Liver (tissue), 9 donors: ENCODE data around the gene MALT1. TPM values are rescaled to one million over a fixed set of nuclear protein-coding genes. Genes with fewer than 3 reads are reported as not detected.

Experiments used
- DNase-seq: peaks from one replicate; pipeline ENCODE4 v3.0.0-alpha.2; 2017; ENCODE audit warnings: low spot score
- H3K27ac ChIP-seq, 2 donors: one replicate each; pipeline ENCODE4 v1.7.0; 2013; ENCODE audit warnings: inconsistent platforms in 2 of 2, low read length in 2 of 2, control low read depth in 1 of 2, low read depth in 1 of 2, mild to moderate bottlenecking in 1 of 2
- H3K27me3 ChIP-seq, 4 donors: one replicate each; pipeline versions ENCODE4 v1.6.1 to v1.7.0; 2013; ENCODE audit warnings: low read length in 3 of 4, inconsistent platforms in 1 of 4, mild to moderate bottlenecking in 1 of 4, moderate library complexity in 1 of 4; ENCODE audit not compliant: control insufficient read depth in 4 of 4, insufficient read depth in 4 of 4
- H3K36me3 ChIP-seq, 4 donors: one replicate each; pipeline versions ENCODE4 v1.6.1 to v1.7.0; 2013; ENCODE audit warnings: low read length in 3 of 4, mild to moderate bottlenecking in 3 of 4, low read depth in 1 of 4, moderate library complexity in 1 of 4; ENCODE audit not compliant: control insufficient read depth in 4 of 4, insufficient read depth in 3 of 4
- H3K4me1 ChIP-seq, 4 donors: one replicate each; pipeline versions ENCODE4 v1.6.1 to v1.7.0; 2013; ENCODE audit warnings: low read length in 3 of 4, mild to moderate bottlenecking in 3 of 4, moderate library complexity in 1 of 4; ENCODE audit not compliant: control insufficient read depth in 4 of 4, insufficient read depth in 4 of 4
- H3K4me3 ChIP-seq, 3 donors: one replicate each; pipeline versions ENCODE4 v1.6.1 to v1.7.0; 2013; ENCODE audit warnings: low read length in 3 of 3, control low read depth in 1 of 3, low read depth in 1 of 3, mild to moderate bottlenecking in 1 of 3
- H3K9ac ChIP-seq, 2 donors: one replicate each; pipeline ENCODE4 v1.7.0; 2013; ENCODE audit warnings: low read length in 2 of 2, mild to moderate bottlenecking in 2 of 2, moderate library complexity in 2 of 2, control low read depth in 1 of 2, low read depth in 1 of 2
- H3K9me3 ChIP-seq, 4 donors: one replicate each; pipeline versions ENCODE4 v1.6.1 to v1.7.0; 2013; ENCODE audit warnings: low read length in 3 of 4; ENCODE audit not compliant: control insufficient read depth in 4 of 4
- ATF3 ChIP-seq: IDR thresholded peaks from 2 replicates; pipeline ENCODE4 v1.6.1; 2016; ENCODE audit warnings: antibody characterized with exemption
- CTCF ChIP-seq: fragments of 150-350 bp; IDR thresholded peaks from 2 replicates; pipeline ENCODE4 v1.5.1; 2017; ENCODE audit warnings: improper control_type of control experiment, low read depth, low read length; ENCODE audit not compliant: missing input control
- HNF4A ChIP-seq, 2 donors: conservative IDR thresholded peaks; 2 replicates each; pipeline ENCODE4 v1.6.1; 2016; ENCODE audit warnings: antibody characterized with exemption in 2 of 2, mild to moderate bottlenecking in 2 of 2
- HNF4G ChIP-seq: IDR thresholded peaks from 2 replicates; pipeline ENCODE4 v1.6.1; 2016; ENCODE audit warnings: antibody characterized with exemption
- JUND ChIP-seq, 2 donors: IDR thresholded peaks; 2 replicates each; pipeline ENCODE4 v1.6.1; 2016; ENCODE audit warnings: antibody characterized with exemption in 2 of 2
- REST ChIP-seq: IDR thresholded peaks from 2 replicates; pipeline ENCODE4 v1.6.1; 2016; ENCODE audit warnings: antibody characterized with exemption, mild to moderate bottlenecking
- RXRA ChIP-seq, 2 donors: IDR thresholded peaks; 2 replicates each; pipeline ENCODE4 v1.6.1; 2017 to 2018; ENCODE audit warnings: antibody characterized with exemption in 2 of 2, mild to moderate bottlenecking in 1 of 2
- SP1 ChIP-seq: IDR thresholded peaks from 2 replicates; pipeline ENCODE4 v1.6.1; 2018; ENCODE audit warnings: antibody characterized with exemption, mild to moderate bottlenecking
- TAF1 ChIP-seq: conservative IDR thresholded peaks from 2 replicates; pipeline ENCODE4 v1.6.1; 2016; ENCODE audit warnings: antibody characterized with exemption, mild to moderate bottlenecking
- ZBTB33 ChIP-seq: IDR thresholded peaks from 2 replicates; pipeline ENCODE4 v1.6.1; 2016; ENCODE audit warnings: antibody characterized with exemption
- WGBS: extraction: QIAGEN DNeasy Blood & Tissue Kit; methylation state at CpG from one replicate; pipeline ENCODE4 v1.1.7; 2013; 5-methylcytosine and 5-hydroxymethylcytosine counted together
- polyA plus RNA-seq, 2 donors: library from polyadenylated mRNA; stranded (reverse) in 1 of 2; unstranded in 1 of 2; fragments of 200-250 nt in 1 of 2; fragments of >200 nt in 1 of 2; fragmentation: Nextera tagmentation in 1 of 2; extraction: Ambion mirVana in 1 of 2; gene quantifications; one replicate each; pipeline versions ENCODE4 v1.2.1 to v1.2.3, GENCODE V29; 2013 to 2015
- total RNA-seq, 2 donors: library from RNA; depleted of rRNA; stranded (reverse); fragments of >200 nt; gene quantifications; one replicate each; pipeline ENCODE4 v1.2.3, GENCODE V29; 2014
- donor health status: healthy.
- donor health status: healthy.
- donor health status: healthy.
- donor health status: healthy.
- donor health status: healthy.

MALT1 gene
- total and polyA plus RNA-seq, 4 donors, result 3.1 to 27.3 (median 6.4) TPM

- DNase-seq, result no peak
- Histone ChIP-seq H3K27me3 (no peaks in the 10 kb centered on the region), H3K9ac (no peak overlapping the region), H3K4me3 (no peak overlapping the region), H3K9me3 (no peaks in the 10 kb centered on the region), H3K4me1 (peaks cover 0 to 1% (median 0%) of the 10 kb centered on the region in 4 donors), H3K27ac (no peak overlapping the region), H3K36me3 (no peaks in the 10 kb centered on the region)
- no peak for TF ChIP-seq SP1
- TF ChIP-seq HNF4G, result no peak
- WGBS, result 94% methylated on average over 2 of the region's 2 CpGs
Observed at GRCh38 chr18:58630071-58630470, 41.2 kb upstream of the MALT1 start.

- WGBS, result 84% methylated on average over 5 of the region's 5 CpGs
- Histone ChIP-seq H3K36me3 (no peaks in the 10 kb centered on the region), H3K27ac (no peak overlapping the region), H3K9ac (no peak overlapping the region), H3K4me1 (peaks cover 0 to 1% (median 0%) of the 10 kb centered on the region in 4 donors), H3K9me3 (no peaks in the 10 kb centered on the region), H3K27me3 (no peaks in the 10 kb centered on the region), H3K4me3 (no peak overlapping the region)
- no peak for DNase-seq
- no peak for TF ChIP-seq JUND (IDR thresholded peaks at IDR 0.05)
- TF ChIP-seq HNF4G, result no peak
- no peak for TF ChIP-seq HNF4A (conservative IDR thresholded peaks at IDR 0.05)
- TF ChIP-seq ZBTB33, result no peak
- no peak for TF ChIP-seq CTCF
- TF ChIP-seq TAF1, result no peak
- TF ChIP-seq ATF3, result no peak
- TF ChIP-seq RXRA (IDR thresholded peaks at IDR 0.05), result no peak
- TF ChIP-seq REST, result no peak
Observed at GRCh38 chr18:58631301-58631700, 40.0 kb upstream of the MALT1 start.

GRCh38 chr18:58632552-58632951, 38.7 kb upstream of the MALT1 start:
- Histone ChIP-seq H3K27ac (no peak overlapping the region), H3K36me3 (no peaks in the 10 kb centered on the region), H3K4me3 (no peak overlapping the region), H3K27me3 (no peaks in the 10 kb centered on the region), H3K9ac (no peak overlapping the region), H3K4me1 (peaks cover 0 to 1% (median 0%) of the 10 kb centered on the region in 4 donors), H3K9me3 (no peaks in the 10 kb centered on the region)
- TF ChIP-seq TAF1 (no peak), REST (no peak)
- WGBS, result 83% methylated on average over 5 of the region's 5 CpGs
- DNase-seq, result no peak
